SK-N-SH treated with all-trans-retinoic acid at 6 μM for 48 hours (cell line): ENCODE results near the gene CDK7.

Experiments
- ARNTL ChIP-seq: fragments of 450-650 bp; formaldehyde crosslinking; IDR thresholded peaks from 2 replicates; pipeline ENCODE4 v1.5.0; 2020; ENCODE audit warnings: low read depth, mild to moderate bottlenecking, moderate library complexity, borderline replicate concordance
- BACH2 ChIP-seq: fragments of 250-450 bp; sonication (Bioruptor Pico); IDR thresholded peaks from 2 replicates; pipeline ENCODE4 v1.9.0; 2021; ENCODE audit warnings: mild to moderate bottlenecking, borderline replicate concordance
- CREB5 ChIP-seq: fragments of 250-450 bp; sonication (Bioruptor Pico); IDR thresholded peaks from 2 replicates; pipeline ENCODE4 v1.5.1; 2020; ENCODE audit warnings: low read depth, mild to moderate bottlenecking, moderate library complexity
- ESRRG ChIP-seq: fragments of 250-450 bp; sonication (Bioruptor Pico); IDR thresholded peaks from 2 replicates; pipeline ENCODE4 v1.6.1; 2021; ENCODE audit warnings: mild to moderate bottlenecking
- PATZ1 ChIP-seq: fragments of 250-450 bp; sonication (Bioruptor Pico); IDR thresholded peaks from 2 replicates; pipeline ENCODE4 v1.8.0; 2020; ENCODE audit warnings: mild to moderate bottlenecking, moderate library complexity, borderline replicate concordance
- RARB ChIP-seq: fragments of 250-450 bp; sonication (Bioruptor Pico); IDR thresholded peaks from 2 replicates; pipeline ENCODE4 v1.8.0; 2021; ENCODE audit warnings: mild to moderate bottlenecking, moderate library complexity
- SNAI2 ChIP-seq: fragments of 250-450 bp; sonication (Bioruptor Pico); IDR thresholded peaks from 2 replicates; pipeline ENCODE4 v1.5.0; 2020; ENCODE audit warnings: mild to moderate bottlenecking, moderate library complexity
- TCF4 ChIP-seq: fragments of 250-450 bp; sonication (Bioruptor Pico); IDR thresholded peaks from 2 replicates; pipeline ENCODE4 v1.8.0; 2021; ENCODE audit warnings: mild to moderate bottlenecking, moderate library complexity, borderline replicate concordance
- TOX ChIP-seq: fragments of 250-450 bp; sonication (Bioruptor Pico); IDR thresholded peaks from 2 replicates; pipeline ENCODE4 v1.8.0; 2021; ENCODE audit warnings: mild to moderate bottlenecking, moderate library complexity, borderline replicate concordance
- ZFP30 ChIP-seq: fragments of 450-650 bp; formaldehyde crosslinking; IDR thresholded peaks from 2 replicates; pipeline ENCODE4 v1.5.0; 2022; ENCODE audit warnings: mild to moderate bottlenecking, moderate library complexity
- ZNF565 ChIP-seq: fragments of 450-650 bp; formaldehyde crosslinking; conservative IDR thresholded peaks from 2 replicates; pipeline ENCODE4 v1.5.0; 2020; ENCODE audit warnings: low read depth, mild to moderate bottlenecking, moderate library complexity
- TF ChIP-seq, protein P1 (sequence below): fragments of 250-450 bp; sonication (Bioruptor Pico); IDR thresholded peaks from 2 replicates; pipeline ENCODE4 v1.8.0; 2021; ENCODE audit warnings: low read depth, mild to moderate bottlenecking, moderate library complexity, borderline replicate concordance

DNA sequence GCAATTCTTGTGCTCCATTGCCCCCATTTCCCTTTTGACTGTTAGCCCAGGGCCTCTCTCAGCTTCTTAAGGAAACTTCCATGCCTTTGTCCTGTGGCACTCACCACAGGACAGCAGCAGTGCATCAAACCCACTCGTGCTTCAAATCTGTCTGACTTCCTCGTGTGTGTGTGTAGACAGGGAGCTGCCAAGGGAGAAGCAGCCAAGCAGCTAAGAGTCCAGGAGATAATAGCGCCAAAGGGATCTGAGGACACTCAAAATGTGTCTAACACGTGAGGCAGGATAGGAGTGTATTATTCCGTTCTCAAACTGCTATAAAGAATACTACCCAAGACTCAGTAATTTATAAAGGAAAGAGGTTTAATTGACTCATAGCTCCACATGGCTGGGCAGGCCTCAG, 44.8 kb downstream of the CDK7 start:
- TF ChIP-seq CREB5 (CRISPR knock-in tag) (no peak), PATZ1 (CRISPR knock-in tag) (no peak), ESRRG (CRISPR knock-in tag) (no peak), ZNF565 (CRISPR knock-in tag) (no peak), ZFP30 (no peak), BACH2 (no peak), TCF4 (CRISPR knock-in tag) (no peak), RARB (CRISPR knock-in tag) (no peak), SNAI2 (no peak), ARNTL (CRISPR knock-in tag) (no peak), TOX (CRISPR knock-in tag) (no peak)
- TF ChIP-seq, protein P1, sequence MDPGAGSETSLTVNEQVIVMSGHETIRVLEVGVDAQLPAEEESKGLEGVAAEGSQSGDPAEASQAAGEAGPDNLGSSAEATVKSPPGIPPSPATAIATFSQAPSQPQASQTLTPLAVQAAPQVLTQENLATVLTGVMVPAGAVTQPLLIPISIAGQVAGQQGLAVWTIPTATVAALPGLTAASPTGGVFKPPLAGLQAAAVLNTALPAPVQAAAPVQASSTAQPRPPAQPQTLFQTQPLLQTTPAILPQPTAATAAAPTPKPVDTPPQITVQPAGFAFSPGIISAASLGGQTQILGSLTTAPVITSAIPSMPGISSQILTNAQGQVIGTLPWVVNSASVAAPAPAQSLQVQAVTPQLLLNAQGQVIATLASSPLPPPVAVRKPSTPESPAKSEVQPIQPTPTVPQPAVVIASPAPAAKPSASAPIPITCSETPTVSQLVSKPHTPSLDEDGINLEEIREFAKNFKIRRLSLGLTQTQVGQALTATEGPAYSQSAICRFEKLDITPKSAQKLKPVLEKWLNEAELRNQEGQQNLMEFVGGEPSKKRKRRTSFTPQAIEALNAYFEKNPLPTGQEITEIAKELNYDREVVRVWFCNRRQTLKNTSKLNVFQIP (CRISPR knock-in tag), result no peak
